PC-9 (cell line): ENCODE results near the gene PRKG1.
"Not testable (repeated sequence)": the region's sequence is repeated elsewhere in the genome, so short reads cannot be mapped to it uniquely, and the experiment has no call there.

Experiments
- CTCF ChIP-seq: fragments of 200-600 bp; sonication (generic); conservative IDR thresholded peaks from 2 replicates; pipeline ENCODE4 v1.6.1; 2017; ENCODE audit warnings: mixed run types, antibody characterized with exemption, mild to moderate bottlenecking, moderate library complexity
- EZH2 ChIP-seq: fragments of 200-600 bp; sonication (generic); IDR thresholded peaks from 2 replicates; pipeline ENCODE4 v1.8.0; 2017; ENCODE audit warnings: antibody characterized with exemption, low read depth

GRCh38 chr10:51758838-51759237 is 684.6 kb downstream of the PRKG1 start:
- not testable (repeated sequence) for TF ChIP-seq CTCF, EZH2
